ENCODE data around the gene DPYSL3.

DNA sequence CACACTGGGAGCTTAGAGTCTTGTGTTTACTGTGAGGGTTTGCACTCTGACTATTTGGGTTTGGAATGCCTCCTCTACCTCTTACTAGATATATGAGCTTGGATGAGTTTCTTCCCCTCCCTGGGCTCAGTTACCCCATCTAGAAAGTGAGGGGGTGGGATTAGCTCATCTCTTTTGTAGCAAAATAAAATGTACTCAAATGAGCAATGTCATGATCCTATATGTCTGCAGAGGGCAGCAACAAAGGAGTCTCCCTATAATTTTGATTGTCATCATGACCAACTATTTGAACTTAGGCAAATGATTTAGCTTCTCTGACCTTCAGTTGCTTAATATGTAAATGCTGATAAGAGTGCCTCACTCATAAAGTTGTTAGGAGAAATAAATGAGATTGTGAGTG, 109.0 kb downstream of the DPYSL3 start:
- TF ChIP-seq, protein P1, sequence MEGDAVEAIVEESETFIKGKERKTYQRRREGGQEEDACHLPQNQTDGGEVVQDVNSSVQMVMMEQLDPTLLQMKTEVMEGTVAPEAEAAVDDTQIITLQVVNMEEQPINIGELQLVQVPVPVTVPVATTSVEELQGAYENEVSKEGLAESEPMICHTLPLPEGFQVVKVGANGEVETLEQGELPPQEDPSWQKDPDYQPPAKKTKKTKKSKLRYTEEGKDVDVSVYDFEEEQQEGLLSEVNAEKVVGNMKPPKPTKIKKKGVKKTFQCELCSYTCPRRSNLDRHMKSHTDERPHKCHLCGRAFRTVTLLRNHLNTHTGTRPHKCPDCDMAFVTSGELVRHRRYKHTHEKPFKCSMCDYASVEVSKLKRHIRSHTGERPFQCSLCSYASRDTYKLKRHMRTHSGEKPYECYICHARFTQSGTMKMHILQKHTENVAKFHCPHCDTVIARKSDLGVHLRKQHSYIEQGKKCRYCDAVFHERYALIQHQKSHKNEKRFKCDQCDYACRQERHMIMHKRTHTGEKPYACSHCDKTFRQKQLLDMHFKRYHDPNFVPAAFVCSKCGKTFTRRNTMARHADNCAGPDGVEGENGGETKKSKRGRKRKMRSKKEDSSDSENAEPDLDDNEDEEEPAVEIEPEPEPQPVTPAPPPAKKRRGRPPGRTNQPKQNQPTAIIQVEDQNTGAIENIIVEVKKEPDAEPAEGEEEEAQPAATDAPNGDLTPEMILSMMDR (IDR thresholded peaks at IDR 0.05) = no peak
- no peak for TF ChIP-seq POLR2AphosphoS5 (IDR thresholded peaks at IDR 0.05)
- TF ChIP-seq POLR2A (IDR thresholded peaks at IDR 0.05) = no peak
- TF ChIP-seq EP300 (IDR thresholded peaks at IDR 0.05; ENCODE audit: low read depth) = no peak

All from transverse colon (tissue), 4 donors.